GM18498 (cell line): Measurements from ENCODE around the gene MROH9.

ENCODE experiments used
- ATAC-seq: cut with Tn5 transposase; IDR thresholded peaks from one replicate; pipeline ENCODE4 v1.9.1; 2021; ENCODE audit warnings: mild to moderate bottlenecking, moderate library complexity; ENCODE audit not compliant: unreplicated experiment

MROH9 gene

GRCh38 chr1:171081314-171081753 lies 146.0 kb downstream of the MROH9 start:
- no peak for ATAC-seq

GRCh38 chr1:171081763-171082201 lies 146.4 kb downstream of the MROH9 start:
- ATAC-seq: no peak

GRCh38 chr1:171082606-171083005 lies 147.3 kb downstream of the MROH9 start:
- no peak for ATAC-seq

- ATAC-seq: no peak
These were observed 147.9 kb downstream of the MROH9 start for GRCh38 chr1:171083222-171083621.

- no peak for ATAC-seq
These were observed 148.8 kb downstream of the MROH9 start for GRCh38 chr1:171084091-171084490.

GRCh38 chr1:171084870-171085269 lies 149.5 kb downstream of the MROH9 start:
- no peak for ATAC-seq

GRCh38 chr1:171087896-171088295 lies 152.6 kb downstream of the MROH9 start:
- ATAC-seq: no peak

DNA sequence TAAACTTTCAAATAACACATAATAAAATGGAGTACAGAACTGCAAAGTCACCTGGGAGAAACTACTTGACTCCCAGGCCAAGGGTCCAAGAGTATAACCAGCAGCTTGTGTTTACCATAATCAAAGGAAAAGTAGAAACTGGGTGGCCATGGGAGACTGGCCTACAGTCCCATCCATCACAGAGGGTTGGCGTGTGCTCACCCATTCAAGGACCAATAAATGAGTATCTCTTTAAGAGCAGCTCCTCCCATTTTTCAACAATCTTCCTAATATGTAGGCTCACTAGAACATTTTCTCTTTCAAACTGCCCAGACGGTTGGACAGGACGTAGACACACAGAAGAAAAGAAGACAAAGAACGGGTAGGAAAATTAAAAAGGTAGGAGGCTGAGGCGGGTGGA lies 155.3 kb downstream of the MROH9 start, which contains the start of gene FMO3:
FMO3 (plus strand) TSS at position 302 of the 400 bp plus-strand sequence. CDS start 1,754 bp downstream, outside the sequence.
- no peak for ATAC-seq

DNA sequence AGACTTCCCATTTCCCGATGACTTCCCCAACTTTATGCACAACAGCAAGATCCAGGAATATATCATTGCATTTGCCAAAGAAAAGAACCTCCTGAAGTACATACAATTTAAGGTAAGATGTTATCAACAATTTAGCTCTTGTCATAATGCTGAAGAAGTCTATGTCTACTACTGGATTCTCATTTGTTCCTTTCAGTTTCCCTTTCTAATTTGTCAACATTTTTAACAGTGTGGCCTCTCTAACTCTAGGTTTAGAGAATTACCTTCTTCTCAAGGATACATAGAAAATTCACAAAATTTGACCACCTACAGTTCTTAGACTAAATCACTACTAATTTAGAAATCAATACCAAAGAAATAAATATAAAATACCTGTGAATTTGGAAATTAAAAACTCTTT lies 168.5 kb downstream of the MROH9 start:
- ATAC-seq: no peak

GRCh38 chr1:171107262-171107940 lies 172.1 kb downstream of the MROH9 start:
- ATAC-seq: no peak

- ATAC-seq: no peak
These were observed 172.6 kb downstream of the MROH9 start for GRCh38 chr1:171107969-171108368.

- ATAC-seq: no peak
These were observed 174.6 kb downstream of the MROH9 start for GRCh38 chr1:171109966-171110365.

- ATAC-seq: no peak
These were observed 175.4 kb downstream of the MROH9 start for GRCh38 chr1:171110621-171111326.

DNA sequence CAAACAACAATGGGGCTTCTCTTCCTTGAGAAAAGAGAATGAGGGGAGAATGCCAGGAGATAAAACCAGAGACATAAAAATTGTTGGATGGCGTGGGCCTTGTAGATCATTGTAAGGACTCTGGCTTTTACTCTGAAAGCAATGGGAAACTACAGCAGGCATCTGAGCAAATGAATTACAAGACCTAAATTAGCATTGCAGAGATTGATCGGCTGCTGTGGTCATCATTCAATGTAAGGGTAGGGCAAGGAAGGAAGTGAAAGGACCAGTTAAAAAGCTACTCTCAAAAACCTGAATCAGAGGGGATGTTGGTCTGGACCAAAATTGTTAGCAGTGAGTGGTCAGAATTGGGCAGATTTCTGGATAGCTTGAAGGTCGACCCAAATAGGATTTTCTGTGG lies 176.8 kb downstream of the MROH9 start:
- no peak for ATAC-seq

GRCh38 chr1:171113382-171113781 lies 178.0 kb downstream of the MROH9 start:
- no peak for ATAC-seq
